ENCODE measurements around the gene AKT1S1. TPM values are rescaled to one million over a fixed set of nuclear protein-coding genes. Genes with fewer than 3 reads are reported as not detected.

The AKT1S1 gene
- total RNA-seq, 1 donor from 2014 or later: 48.2 TPM

DNA sequence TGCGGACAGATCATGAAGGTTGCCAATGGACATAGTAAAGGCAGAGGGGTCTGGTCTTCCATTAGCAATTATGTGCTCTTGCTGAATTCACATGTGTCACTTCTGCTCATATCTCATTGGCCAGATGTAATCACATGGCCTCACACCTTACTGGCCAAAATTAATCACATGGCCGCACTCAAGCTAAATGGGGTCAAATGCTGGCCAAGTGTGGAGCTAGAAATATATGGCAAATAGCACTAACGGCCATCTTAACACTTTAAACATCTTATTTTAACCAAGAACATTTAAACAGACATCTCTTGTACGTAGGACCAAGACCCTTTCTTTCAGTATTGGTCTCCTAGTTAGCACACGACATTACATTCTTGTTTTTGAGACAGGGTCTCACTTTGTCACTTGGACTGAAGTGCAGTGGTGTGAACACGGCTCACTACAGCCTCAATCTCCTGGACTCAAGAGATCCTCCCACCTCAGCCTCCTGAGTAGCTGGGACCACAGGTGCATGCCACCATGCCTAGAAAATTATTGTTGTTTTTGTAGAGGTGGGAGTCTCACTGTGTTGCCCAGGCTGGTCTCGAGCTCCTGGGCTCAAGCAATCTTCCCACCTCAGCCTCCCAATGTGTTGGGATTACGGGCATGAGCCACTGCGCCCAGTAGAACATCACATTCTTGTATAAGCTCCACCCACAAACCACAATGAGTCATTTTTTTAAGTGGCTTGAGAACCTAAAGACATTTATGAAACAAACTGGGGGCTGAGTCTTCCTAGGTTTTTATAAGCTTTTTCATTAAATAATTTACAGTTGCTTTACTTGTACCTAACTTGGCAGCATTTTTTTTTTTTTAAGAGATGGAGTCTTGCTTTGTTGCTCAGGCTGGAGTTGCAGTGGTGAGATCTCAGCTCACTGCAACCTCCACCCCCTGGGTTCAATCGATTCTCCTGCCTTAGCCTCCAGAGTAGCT, 29.1 kb downstream of the AKT1S1 start:
- H3K4me3 Mint-ChIP-seq (ENCODE audit: unreplicated experiment): peak overlapping the region; percentile 87
- DNase-seq (ENCODE audit: low spot score): no peak
- no peaks in the 10 kb centered on the region for H3K9me3 Mint-ChIP-seq (ENCODE audit: unreplicated experiment)
- H3K4me1 Mint-ChIP-seq (ENCODE audit: unreplicated experiment): peaks cover 21% of the 10 kb centered on the region
- TF ChIP-seq, protein P1, sequence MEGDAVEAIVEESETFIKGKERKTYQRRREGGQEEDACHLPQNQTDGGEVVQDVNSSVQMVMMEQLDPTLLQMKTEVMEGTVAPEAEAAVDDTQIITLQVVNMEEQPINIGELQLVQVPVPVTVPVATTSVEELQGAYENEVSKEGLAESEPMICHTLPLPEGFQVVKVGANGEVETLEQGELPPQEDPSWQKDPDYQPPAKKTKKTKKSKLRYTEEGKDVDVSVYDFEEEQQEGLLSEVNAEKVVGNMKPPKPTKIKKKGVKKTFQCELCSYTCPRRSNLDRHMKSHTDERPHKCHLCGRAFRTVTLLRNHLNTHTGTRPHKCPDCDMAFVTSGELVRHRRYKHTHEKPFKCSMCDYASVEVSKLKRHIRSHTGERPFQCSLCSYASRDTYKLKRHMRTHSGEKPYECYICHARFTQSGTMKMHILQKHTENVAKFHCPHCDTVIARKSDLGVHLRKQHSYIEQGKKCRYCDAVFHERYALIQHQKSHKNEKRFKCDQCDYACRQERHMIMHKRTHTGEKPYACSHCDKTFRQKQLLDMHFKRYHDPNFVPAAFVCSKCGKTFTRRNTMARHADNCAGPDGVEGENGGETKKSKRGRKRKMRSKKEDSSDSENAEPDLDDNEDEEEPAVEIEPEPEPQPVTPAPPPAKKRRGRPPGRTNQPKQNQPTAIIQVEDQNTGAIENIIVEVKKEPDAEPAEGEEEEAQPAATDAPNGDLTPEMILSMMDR (IDR thresholded peaks at IDR 0.05; ENCODE audit: unreplicated experiment): no peak
- H3K27me3 Mint-ChIP-seq (ENCODE audit: unreplicated experiment): peaks cover 24% of the 10 kb centered on the region
- H3K27ac Mint-ChIP-seq (ENCODE audit: unreplicated experiment): no peak overlapping the region
- peaks cover 25% of the 10 kb centered on the region for H3K36me3 Mint-ChIP-seq (ENCODE audit: low read depth, unreplicated experiment)

DNA sequence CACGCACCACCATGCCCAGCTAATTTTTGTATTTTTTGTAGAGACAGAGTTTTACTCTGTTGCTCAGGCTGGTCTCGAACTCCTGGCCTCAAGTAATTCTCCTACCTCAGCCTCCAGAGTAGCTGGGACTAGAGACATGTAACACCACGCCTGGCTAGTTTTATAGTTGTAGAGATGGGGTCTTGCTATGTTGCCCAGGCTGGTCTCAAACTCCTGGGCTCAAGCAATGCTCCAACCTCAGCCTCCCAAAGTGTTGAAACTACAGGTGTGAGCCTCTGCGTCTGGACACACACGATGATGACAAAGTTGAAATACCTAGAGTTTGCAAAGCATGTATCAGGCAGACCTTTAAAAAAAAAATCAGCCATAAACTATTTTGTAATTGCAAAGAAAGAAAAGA, 30.7 kb downstream of the AKT1S1 start:
- no peak overlapping the region for H3K27ac Mint-ChIP-seq (ENCODE audit: unreplicated experiment)

DNA sequence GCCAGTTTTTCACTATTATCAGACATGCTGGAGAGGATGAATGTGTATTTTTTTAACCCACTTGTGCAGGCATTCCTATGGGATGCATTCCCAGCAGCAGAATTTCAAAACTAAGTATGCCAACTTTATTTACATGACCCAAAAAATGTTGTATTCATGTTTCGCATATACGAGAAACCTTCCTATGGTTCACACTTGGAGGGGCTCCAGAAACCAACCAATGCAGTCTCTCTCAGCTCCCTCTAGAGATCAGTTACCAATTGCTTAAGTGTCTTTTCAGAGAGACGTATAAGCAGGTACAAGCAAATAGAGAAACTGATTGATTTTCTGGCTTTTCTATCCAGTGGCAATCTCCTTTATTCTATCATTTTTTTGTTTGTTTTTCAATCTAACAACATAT, 31.7 kb downstream of the AKT1S1 start:
- Mint-ChIP-seq H3K27ac (ENCODE audit: unreplicated experiment) (no peak overlapping the region), H3K4me1 (ENCODE audit: unreplicated experiment) (peaks cover 10% of the 10 kb centered on the region), H3K4me3 (ENCODE audit: unreplicated experiment) (no peak overlapping the region), H3K9me3 (ENCODE audit: unreplicated experiment) (no peaks in the 10 kb centered on the region), H3K36me3 (ENCODE audit: low read depth, unreplicated experiment) (peaks cover 20% of the 10 kb centered on the region), H3K27me3 (ENCODE audit: unreplicated experiment) (peaks cover 14% of the 10 kb centered on the region)
- DNase-seq (ENCODE audit: low spot score): no peak
- TF ChIP-seq, protein P1 (IDR thresholded peaks at IDR 0.05; ENCODE audit: unreplicated experiment): no peak

More for the DNA sequence above, 30.7 kb downstream of the AKT1S1 start:
- no peak for DNase-seq (ENCODE audit: low spot score)
- TF ChIP-seq, protein P1 (IDR thresholded peaks at IDR 0.05; ENCODE audit: unreplicated experiment): no peak
- Mint-ChIP-seq H3K27me3 (ENCODE audit: unreplicated experiment) (peaks cover 17% of the 10 kb centered on the region), H3K36me3 (ENCODE audit: low read depth, unreplicated experiment) (peaks cover 16% of the 10 kb centered on the region), H3K4me3 (ENCODE audit: unreplicated experiment) (no peak overlapping the region), H3K9me3 (ENCODE audit: unreplicated experiment) (no peaks in the 10 kb centered on the region), H3K4me1 (ENCODE audit: unreplicated experiment) (peaks cover 10% of the 10 kb centered on the region)

DNA sequence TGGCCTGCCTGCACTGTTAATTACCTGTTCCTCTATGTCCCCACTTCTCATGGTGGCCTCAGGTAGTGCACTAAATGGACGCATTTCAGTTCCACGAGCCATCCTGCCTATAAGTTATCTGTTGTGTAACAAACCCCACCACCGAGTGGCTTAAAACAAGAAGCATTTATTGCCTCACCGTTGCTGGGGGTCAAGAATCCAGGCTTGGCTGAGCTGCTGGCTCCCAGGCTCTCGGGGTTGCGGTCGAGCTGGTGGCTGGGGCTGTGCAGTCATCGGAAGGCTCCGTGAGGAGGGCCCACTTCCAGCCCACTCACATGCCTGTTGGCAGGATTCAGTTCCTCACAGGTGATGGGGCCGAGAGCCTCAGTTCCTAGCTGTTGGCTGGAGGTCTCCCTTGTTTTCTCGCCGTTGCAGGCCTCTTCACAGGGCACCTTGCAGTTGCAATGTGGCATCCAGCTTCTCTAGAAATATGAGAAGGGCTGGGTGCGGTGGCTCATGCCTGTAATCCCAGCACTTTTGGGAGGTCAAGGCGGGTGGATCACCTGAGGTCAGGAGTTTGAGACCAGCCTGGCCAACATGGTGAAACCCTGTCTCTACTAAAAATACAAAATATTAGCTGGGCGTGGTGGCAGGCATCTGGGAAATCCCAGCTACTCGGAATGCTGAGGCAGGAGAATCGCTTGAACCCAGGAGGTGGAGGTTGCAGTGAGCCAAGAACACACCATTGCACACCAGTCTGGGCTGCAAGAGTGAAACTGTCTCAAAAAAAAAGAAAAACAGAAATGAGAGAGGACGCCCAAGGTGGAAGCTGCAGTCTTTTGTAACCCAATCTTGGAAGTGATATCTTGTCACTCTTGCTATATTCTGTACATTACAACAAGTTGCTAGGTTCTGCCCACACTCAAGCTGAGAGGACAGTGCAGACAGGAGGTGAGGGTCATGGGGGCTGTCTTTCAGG, 32.7 kb downstream of the AKT1S1 start:
- no peak for DNase-seq (ENCODE audit: low spot score)
- H3K4me1 Mint-ChIP-seq (ENCODE audit: unreplicated experiment): peaks cover 4% of the 10 kb centered on the region
- H3K36me3 Mint-ChIP-seq (ENCODE audit: low read depth, unreplicated experiment): peaks cover 20% of the 10 kb centered on the region
- H3K4me3 Mint-ChIP-seq (ENCODE audit: unreplicated experiment): no peak overlapping the region
- H3K9me3 Mint-ChIP-seq (ENCODE audit: unreplicated experiment): no peaks in the 10 kb centered on the region
- no peak overlapping the region for H3K27ac Mint-ChIP-seq (ENCODE audit: unreplicated experiment)
- TF ChIP-seq, protein P1 (IDR thresholded peaks at IDR 0.05; ENCODE audit: unreplicated experiment): no peak
- H3K27me3 Mint-ChIP-seq (ENCODE audit: unreplicated experiment): peaks cover 9% of the 10 kb centered on the region
